A673 (cell line): Measurements from ENCODE around the gene NCKAP5. TPM values are rescaled to one million over a fixed set of nuclear protein-coding genes. Genes with fewer than 3 reads are reported as not detected.

ENCODE experiments used
- BruUV-seq: library from RNA; stranded (reverse); fragments of 400-500 nt; replicated peaks from 2 replicates; lab custom pipeline; 2021; lab: Mats Ljungman, UMichigan
- CTCF ChIA-PET: fragments of 300-600 bp; sonication (Branson Sonifier 250); formaldehyde crosslinking; loops from one replicate; lab custom pipeline; 2022; ENCODE audit warnings: antibody characterized with exemption; lab: Charles Lee
- POLR2A ChIA-PET: fragments of 300-600 bp; sonication (Branson Sonifier 250); formaldehyde crosslinking; loops from one replicate; lab custom pipeline; 2022; ENCODE audit warnings: antibody characterized with exemption; ENCODE audit not compliant: low non-redundant PET; lab: Charles Lee
- DNase-seq: peaks from one replicate; pipeline ENCODE4 v3.0.0-alpha.2; 2015; ENCODE audit warnings: low spot score
- H3K27ac ChIP-seq: fragments of 200-600 bp; sonication (generic); 2 replicates; pipeline ENCODE4 v1.5.1; 2016; ENCODE audit warnings: mixed run types, low read depth, mild to moderate bottlenecking, mixed read lengths, antibody characterized with exemption, low read length; ENCODE audit not compliant: poor library complexity, severe bottlenecking
- H3K27me3 ChIP-seq: fragments of 200-600 bp; sonication (generic); replicated peaks from 2 replicates; pipeline ENCODE4 v1.6.1; 2017; ENCODE audit warnings: mixed run types, low read depth, mild to moderate bottlenecking, mixed read lengths, antibody characterized with exemption, low read length; ENCODE audit not compliant: insufficient read depth, poor library complexity
- H3K36me3 ChIP-seq: fragments of 200-600 bp; sonication (generic); 2 replicates; pipeline ENCODE4 v1.6.1; 2016; ENCODE audit warnings: mixed run types, mild to moderate bottlenecking, mixed read lengths, antibody characterized with exemption, low read length; ENCODE audit not compliant: insufficient read depth, poor library complexity, severe bottlenecking
- H3K4me1 ChIP-seq: fragments of 200-600 bp; sonication (generic); 2 replicates; pipeline ENCODE4 v1.6.1; 2017; ENCODE audit warnings: mixed run types, mild to moderate bottlenecking, mixed read lengths, antibody characterized with exemption, low read length; ENCODE audit not compliant: insufficient read depth, poor library complexity, severe bottlenecking
- H3K4me3 ChIP-seq: fragments of 200-600 bp; sonication (generic); 2 replicates; pipeline ENCODE4 v1.5.1; 2016; ENCODE audit warnings: low read depth, mixed run types, mild to moderate bottlenecking, mixed read lengths, low read length; ENCODE audit not compliant: poor library complexity, severe bottlenecking
- H3K9me3 ChIP-seq: fragments of 200-600 bp; sonication (generic); 2 replicates; pipeline ENCODE4 v1.6.1; 2016; ENCODE audit warnings: mixed run types, low read depth, mild to moderate bottlenecking, mixed read lengths, antibody characterized with exemption, low read length; ENCODE audit not compliant: poor library complexity, severe bottlenecking
- CTCF ChIP-seq: fragments of 300-800, 200-600 bp; sonication (generic); conservative IDR thresholded peaks from 2 replicates; pipeline ENCODE4 v1.5.1; 2017; ENCODE audit warnings: low read depth, mild to moderate bottlenecking, antibody characterized with exemption, low read length, moderate library complexity, mixed read lengths
- EZH2 ChIP-seq: fragments of 200-600 bp; sonication (generic); IDR thresholded peaks from 2 replicates; pipeline ENCODE4 v1.6.1; 2017; ENCODE audit warnings: borderline replicate concordance, low read depth, mild to moderate bottlenecking, mixed read lengths, antibody characterized with exemption, low read length; ENCODE audit not compliant: poor library complexity, severe bottlenecking
- intact Hi-C: fragments of 100-400 bp; cut with micrococcal nuclease; formaldehyde crosslinking; loops from one replicate; pipeline ENCODE4 v1.10.0; 2022; ENCODE audit not compliant: unreplicated experiment
- total RNA-seq: library from RNA; stranded (reverse); gene quantifications from 2 replicates; pipeline ENCODE4 v1.2.3, GENCODE V29; 2021

Gene NCKAP5
- total RNA-seq, 1 experiment from 2014 or later: 26.6 TPM

GRCh38 chr2:133364636-133365035 lies 203.6 kb downstream of the NCKAP5 start:
- intact Hi-C loops: loop anchor here (5.0 to 10.0 kb wide), 3 partner anchors 133 to 478 kb away; no protein-coding TSS in a partner anchor
- BruUV-seq: no TSS peak
- no peak for DNase-seq
- no peaks in the 10 kb centered on the region for H3K9me3 ChIP-seq
- H3K27ac ChIP-seq: no peak overlapping the region
- peaks cover 45% of the 10 kb centered on the region for H3K4me1 ChIP-seq
- H3K27me3 ChIP-seq: no peaks in the 10 kb centered on the region
- CTCF ChIA-PET: no interaction called here
- H3K4me3 ChIP-seq: no peak overlapping the region
- POLR2A ChIA-PET: interaction anchor here (0.7 kb wide), 1 partner anchor 1012 kb away, joined by 5 read pairs; no protein-coding TSS in a partner anchor
- TF ChIP-seq CTCF (no peak), EZH2 (no peak)
- no peaks in the 10 kb centered on the region for H3K36me3 ChIP-seq

- peaks cover 46% of the 10 kb centered on the region for H3K4me1 ChIP-seq
- no TSS peak for BruUV-seq
- H3K36me3 ChIP-seq: no peaks in the 10 kb centered on the region
- H3K4me3 ChIP-seq: no peak overlapping the region
- H3K9me3 ChIP-seq: no peaks in the 10 kb centered on the region
- no peaks in the 10 kb centered on the region for H3K27me3 ChIP-seq
- intact Hi-C loops: loop anchor here (5.0 to 10.0 kb wide), 3 partner anchors 133 to 478 kb away; no protein-coding TSS in a partner anchor
- ChIA-PET POLR2A (interaction anchor here (0.7 kb wide), 1 partner anchor 1012 kb away, joined by 5 read pairs; no protein-coding TSS in a partner anchor), CTCF (no interaction called here)
- TF ChIP-seq CTCF (no peak), EZH2 (no peak)
- H3K27ac ChIP-seq: no peak overlapping the region
- DNase-seq: no peak
These were observed 204.4 kb downstream of the NCKAP5 start for GRCh38 chr2:133363884-133364283.

- intact Hi-C loops: loop anchor here (5.0 to 10.0 kb wide), 3 partner anchors 135 to 480 kb away; no protein-coding TSS in a partner anchor
- peaks cover 47% of the 10 kb centered on the region for H3K4me1 ChIP-seq
- H3K36me3 ChIP-seq: no peaks in the 10 kb centered on the region
- TSS peak; percentile 92 for BruUV-seq
- CTCF ChIA-PET: no interaction called here
- POLR2A ChIA-PET: no interaction called here
- peak; percentile 98 for DNase-seq
- H3K4me3 ChIP-seq: no peak overlapping the region
- H3K27ac ChIP-seq: peak overlapping the region; percentile 75
- no peaks in the 10 kb centered on the region for H3K27me3 ChIP-seq
- TF ChIP-seq CTCF (no peak), EZH2 (no peak)
- H3K9me3 ChIP-seq: no peaks in the 10 kb centered on the region
These were observed 206.2 kb downstream of the NCKAP5 start for GRCh38 chr2:133362061-133362476.
